ENCODE measurements around the gene DOC2A. TPM values are rescaled to one million over a fixed set of nuclear protein-coding genes. Genes with fewer than 3 reads are reported as not detected.
A peak's percentile ranks its signal among the peaks of the same experiment; 100 is the strongest.

The DOC2A gene
- total and polyA plus RNA-seq, 10 of the 15 experiments (the other 5 are each of a cell fraction or from before 2014, with no cell fraction given), result 0.06 to 0.17 (median 0.12) TPM; not detected in 6

DNA sequence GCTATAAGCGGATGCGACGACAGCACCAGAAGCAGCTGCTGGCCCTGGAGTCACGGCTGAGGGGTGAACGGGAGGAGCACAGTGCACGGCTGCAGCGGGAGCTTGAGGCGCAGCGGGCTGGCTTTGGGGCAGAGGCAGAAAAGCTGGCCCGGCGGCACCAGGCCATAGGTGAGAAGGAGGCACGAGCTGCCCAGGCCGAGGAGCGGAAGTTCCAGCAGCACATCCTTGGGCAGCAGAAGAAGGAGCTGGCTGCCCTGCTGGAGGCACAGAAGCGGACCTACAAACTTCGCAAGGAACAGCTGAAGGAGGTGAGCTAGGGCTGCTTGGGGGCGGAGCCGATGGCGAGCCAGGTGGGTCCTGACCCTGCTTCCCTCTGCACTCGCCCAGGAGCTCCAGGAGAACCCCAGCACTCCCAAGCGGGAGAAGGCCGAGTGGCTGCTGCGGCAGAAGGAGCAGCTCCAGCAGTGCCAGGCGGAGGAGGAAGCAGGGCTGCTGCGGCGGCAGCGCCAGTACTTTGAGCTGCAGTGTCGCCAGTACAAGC, 25.5 kb downstream of the DOC2A start:
- ATAC-seq (no peak), FAIRE-seq (no peak), DNase-seq (ENCODE audit: low read depth, low spot score) (no peak)
- H3K9me3 ChIP-seq (replicated peaks; ENCODE audit: control insufficient read depth, insufficient read depth, low read length), result no peaks in the 10 kb centered on the region
- in situ Hi-C loops (cut with MboI), result no loop called here
- ChIA-PET SMC1A (ENCODE audit: uncharacterized antibody, unreplicated experiment) (interaction anchor here (1.0 kb wide), 1 partner anchor 9 kb away, joined by 3 read pairs; no protein-coding TSS in a partner anchor), POLR2A (interaction anchor here (1.4 kb wide), 1 partner anchor 9 kb away, joined by 3 read pairs; no protein-coding TSS in a partner anchor), RAD21 (ENCODE audit: unreplicated experiment) (interaction anchor here (1.0 kb wide), 1 partner anchor 9 kb away, joined by 3 read pairs; no protein-coding TSS in a partner anchor), CTCF (no interaction called here)
- H2AFZ ChIP-seq (ENCODE audit: control insufficient read depth, low read depth, low read length), result no peak overlapping the region
- H3K4me2 ChIP-seq (ENCODE audit: control insufficient read depth, insufficient read depth), result no peak overlapping the region
- WGBS (ENCODE audit: insufficient coverage, insufficient replicate concordance, low lambda C conversion rate, missing lambda C conversion rate), result 94% methylated on average over 28 of the region's 28 CpGs
- no peak overlapping the region for H3K4me3 ChIP-seq
- no peak overlapping the region for H3K9ac ChIP-seq (ENCODE audit: control insufficient read depth, insufficient read depth, low read length)
- no peaks in the 10 kb centered on the region for H3K79me2 ChIP-seq (ENCODE audit: control insufficient read depth, insufficient read depth, low read length)
- BruUV-seq (replicated peaks), result TSS peak; percentile 22
- no peaks in the 10 kb centered on the region for H3K4me1 ChIP-seq (ENCODE audit: control insufficient read depth, insufficient read depth, low read length)
- no peak overlapping the region for H3K27ac ChIP-seq (ENCODE audit: control insufficient read depth, insufficient read depth)
- intact Hi-C loops (cut with micrococcal nuclease; ENCODE audit: unreplicated experiment), result no loop called here
- peaks cover 18 to 41% of the 10 kb centered on the region in 2 experiments for H3K36me3 ChIP-seq (ENCODE audit: control insufficient read depth in 2 of 2, insufficient read depth in 2 of 2, low read length in 1 of 2)
- H3K27me3 ChIP-seq (replicated peaks in 1 of 2; ENCODE audit: control insufficient read depth in 2 of 2, insufficient read depth in 2 of 2, low read length in 1 of 2), result no peaks in the 10 kb centered on the region
- no peaks in the 10 kb centered on the region for H4K20me1 ChIP-seq (ENCODE audit: control insufficient read depth, insufficient read depth)
- no peak for TF ChIP-seq WRNIP1 (IDR thresholded peaks at IDR 0.05; ENCODE audit: borderline replicate concordance, low read depth, low read length)
- TF ChIP-seq SUPT20H (IDR thresholded peaks at IDR 0.05; ENCODE audit: borderline replicate concordance, control insufficient read depth, low read depth, low read length), result no peak
- TF ChIP-seq NFIC (IDR thresholded peaks at IDR 0.05; ENCODE audit: low read depth, low read length), result no peak
- TF ChIP-seq SIN3A (IDR thresholded peaks at IDR 0.05; ENCODE audit: low read depth, low read length), result no peak
- TF ChIP-seq ZNF384 (IDR thresholded peaks at IDR 0.05; ENCODE audit: borderline replicate concordance, low read depth, low read length), result no peak
- TF ChIP-seq, protein P1, sequence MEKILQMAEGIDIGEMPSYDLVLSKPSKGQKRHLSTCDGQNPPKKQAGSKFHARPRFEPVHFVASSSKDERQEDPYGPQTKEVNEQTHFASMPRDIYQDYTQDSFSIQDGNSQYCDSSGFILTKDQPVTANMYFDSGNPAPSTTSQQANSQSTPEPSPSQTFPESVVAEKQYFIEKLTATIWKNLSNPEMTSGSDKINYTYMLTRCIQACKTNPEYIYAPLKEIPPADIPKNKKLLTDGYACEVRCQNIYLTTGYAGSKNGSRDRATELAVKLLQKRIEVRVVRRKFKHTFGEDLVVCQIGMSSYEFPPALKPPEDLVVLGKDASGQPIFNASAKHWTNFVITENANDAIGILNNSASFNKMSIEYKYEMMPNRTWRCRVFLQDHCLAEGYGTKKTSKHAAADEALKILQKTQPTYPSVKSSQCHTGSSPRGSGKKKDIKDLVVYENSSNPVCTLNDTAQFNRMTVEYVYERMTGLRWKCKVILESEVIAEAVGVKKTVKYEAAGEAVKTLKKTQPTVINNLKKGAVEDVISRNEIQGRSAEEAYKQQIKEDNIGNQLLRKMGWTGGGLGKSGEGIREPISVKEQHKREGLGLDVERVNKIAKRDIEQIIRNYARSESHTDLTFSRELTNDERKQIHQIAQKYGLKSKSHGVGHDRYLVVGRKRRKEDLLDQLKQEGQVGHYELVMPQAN (conservative IDR thresholded peaks at IDR 0.05), result no peak
- no peak for TF ChIP-seq KDM1A (IDR thresholded peaks at IDR 0.05; ENCODE audit: borderline replicate concordance)
- TF ChIP-seq BACH1 (IDR thresholded peaks at IDR 0.05; ENCODE audit: borderline replicate concordance), result no peak
- TF ChIP-seq RAD21 (IDR thresholded peaks at IDR 0.05; ENCODE audit: insufficient read depth, low read depth, low read length), result no peak
- TF ChIP-seq TCF7 (IDR thresholded peaks at IDR 0.05; ENCODE audit: borderline replicate concordance), result no peak
- no peak for TF ChIP-seq YBX1 (IDR thresholded peaks at IDR 0.05)
- no peak for TF ChIP-seq HDAC6 (IDR thresholded peaks at IDR 0.05; ENCODE audit: unreplicated experiment)

Measured in GM12878 (cell line).